NOMO-1 (cell line): Measurements from ENCODE around the gene MX1.

Experiments
- DNase-seq, 2 experiments: peaks; one replicate each; lab custom pipeline; 2025; ENCODE audit not compliant: unreplicated experiment in 2 of 2; lab: John Stamatoyannopoulos, UW

MX1 gene

DNA sequence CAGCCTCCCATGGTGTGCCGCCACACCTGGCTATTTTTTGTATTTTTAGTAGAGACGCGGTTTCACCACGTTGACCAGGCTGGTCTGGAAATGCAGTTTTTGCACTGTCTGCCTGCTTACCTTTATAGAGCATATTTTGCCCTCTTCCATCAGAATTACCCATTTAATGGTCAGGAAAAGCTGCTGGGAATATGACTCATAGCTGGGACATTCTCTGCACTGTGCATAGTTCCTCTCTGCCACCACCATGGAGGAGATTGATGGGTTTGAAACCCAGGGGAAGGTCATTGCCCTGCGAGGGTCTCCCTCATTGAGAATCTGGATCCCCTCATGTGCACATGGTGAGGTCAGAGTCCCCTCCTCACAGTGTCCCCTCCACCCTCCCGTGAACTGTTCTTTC lies 32.1 kb downstream of the MX1 start:
- no peak for DNase-seq

DNA sequence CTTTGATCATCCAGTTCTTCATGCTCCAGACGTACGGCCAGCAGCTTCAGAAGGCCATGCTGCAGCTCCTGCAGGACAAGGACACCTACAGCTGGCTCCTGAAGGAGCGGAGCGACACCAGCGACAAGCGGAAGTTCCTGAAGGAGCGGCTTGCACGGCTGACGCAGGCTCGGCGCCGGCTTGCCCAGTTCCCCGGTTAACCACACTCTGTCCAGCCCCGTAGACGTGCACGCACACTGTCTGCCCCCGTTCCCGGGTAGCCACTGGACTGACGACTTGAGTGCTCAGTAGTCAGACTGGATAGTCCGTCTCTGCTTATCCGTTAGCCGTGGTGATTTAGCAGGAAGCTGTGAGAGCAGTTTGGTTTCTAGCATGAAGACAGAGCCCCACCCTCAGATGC lies 32.5 kb downstream of the MX1 start:
- DNase-seq = no peak

DNA sequence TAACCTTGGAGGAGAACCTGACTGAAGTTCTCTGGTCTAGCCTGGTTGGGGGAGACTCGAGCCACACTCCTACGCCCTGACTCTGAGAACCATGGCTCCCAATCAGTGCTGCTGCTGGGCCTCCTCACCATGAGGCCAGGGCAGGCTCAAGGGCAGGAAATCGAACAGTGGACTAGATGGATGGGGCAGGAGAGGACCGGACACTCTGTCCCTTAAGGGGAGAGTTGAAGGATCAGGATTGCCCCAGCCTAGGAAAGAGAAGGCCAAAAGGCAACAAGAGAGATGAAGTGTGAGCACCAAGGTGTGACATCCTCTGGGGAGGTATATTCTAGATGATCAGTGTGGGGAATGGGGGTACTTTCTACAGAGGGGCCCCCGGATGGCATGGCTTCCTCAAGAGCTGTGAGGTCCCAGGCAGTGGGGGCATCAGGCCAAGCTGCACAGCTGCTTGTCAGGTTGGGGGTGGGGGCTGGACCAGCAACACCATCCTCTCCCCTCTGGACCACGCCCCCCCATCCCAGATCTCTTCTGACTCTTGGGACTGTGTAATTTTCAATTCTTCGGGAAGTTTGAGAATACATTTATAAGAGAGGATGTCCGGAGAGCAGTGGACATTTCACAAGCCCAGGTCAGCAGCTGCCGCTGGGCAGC lies 34.0 kb downstream of the MX1 start:
- DNase-seq = no peak

DNA sequence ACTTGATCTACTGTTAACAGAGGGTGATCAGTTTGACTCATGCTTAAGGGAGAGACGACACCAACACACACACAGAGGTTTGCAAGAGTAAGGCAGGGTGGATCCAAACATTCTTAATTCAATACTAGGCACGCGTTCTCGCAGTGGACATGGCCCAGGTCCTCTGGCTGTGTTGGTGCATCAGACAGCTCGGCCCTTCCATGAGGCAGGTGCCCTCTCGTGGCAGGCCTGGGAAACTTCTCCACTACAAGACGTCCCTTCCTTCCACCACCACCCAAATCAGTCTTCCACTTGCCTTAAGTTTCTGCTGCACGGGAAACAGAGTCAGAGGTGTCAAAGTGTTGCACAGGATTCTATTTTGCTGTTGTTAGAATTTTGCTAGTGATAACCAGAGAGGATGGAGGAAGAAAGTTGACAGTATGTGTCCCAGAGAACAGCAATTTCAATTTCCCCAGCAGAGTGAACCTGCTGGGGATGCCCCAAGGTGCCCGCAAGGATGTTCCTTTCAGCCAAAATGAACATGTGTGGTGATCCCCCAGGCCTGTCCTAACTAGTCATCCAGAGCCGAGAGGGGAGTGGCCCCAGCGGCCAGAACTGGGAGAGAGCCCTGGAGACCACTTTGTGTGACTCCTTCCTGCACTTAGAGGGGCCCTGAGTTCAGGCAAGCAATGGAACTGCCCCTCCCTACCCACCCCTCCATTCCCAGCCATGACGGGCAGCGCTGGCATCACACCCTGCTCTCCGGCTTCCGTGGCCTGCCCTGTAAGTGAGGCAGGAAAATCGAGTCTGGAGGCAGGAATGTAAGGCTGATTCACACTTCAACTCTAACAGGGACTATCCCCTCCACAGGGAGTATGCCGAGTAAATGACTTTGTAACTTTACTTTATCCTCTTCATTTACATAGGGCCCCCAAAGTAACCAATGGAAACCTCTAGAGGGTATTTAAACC lies 34.8 kb downstream of the MX1 start:
- peak; percentile 21 to 28 for DNase-seq

DNA sequence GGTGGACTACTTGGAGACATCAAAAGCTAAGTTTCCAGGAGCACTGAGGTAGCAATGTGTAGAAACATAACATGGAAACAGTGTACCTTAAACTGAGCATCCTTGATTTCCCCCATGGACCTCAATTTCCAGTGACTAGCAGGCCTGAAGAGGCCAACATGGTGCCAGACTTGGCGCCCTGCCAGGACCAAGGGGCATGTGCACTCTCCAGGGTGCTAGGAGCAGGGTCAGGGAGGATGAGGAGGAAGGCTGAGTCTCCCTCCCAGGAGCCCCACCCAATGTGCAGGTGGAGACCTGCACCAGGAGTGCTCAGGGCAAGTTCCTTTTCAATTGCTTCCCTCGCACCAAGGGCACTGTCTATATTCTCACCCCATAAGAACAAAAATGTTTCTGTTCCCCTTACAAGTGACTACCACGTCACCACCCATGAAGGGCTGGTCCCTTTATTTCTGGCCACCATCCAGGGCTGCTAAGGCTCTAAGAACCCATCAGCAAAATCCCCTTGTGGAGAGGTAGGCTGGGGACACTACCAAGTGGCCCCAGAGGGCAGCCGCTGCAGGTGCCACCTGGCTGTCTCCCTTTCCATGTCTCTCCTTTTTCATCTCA lies 39.2 kb downstream of the MX1 start:
- no peak for DNase-seq

DNA sequence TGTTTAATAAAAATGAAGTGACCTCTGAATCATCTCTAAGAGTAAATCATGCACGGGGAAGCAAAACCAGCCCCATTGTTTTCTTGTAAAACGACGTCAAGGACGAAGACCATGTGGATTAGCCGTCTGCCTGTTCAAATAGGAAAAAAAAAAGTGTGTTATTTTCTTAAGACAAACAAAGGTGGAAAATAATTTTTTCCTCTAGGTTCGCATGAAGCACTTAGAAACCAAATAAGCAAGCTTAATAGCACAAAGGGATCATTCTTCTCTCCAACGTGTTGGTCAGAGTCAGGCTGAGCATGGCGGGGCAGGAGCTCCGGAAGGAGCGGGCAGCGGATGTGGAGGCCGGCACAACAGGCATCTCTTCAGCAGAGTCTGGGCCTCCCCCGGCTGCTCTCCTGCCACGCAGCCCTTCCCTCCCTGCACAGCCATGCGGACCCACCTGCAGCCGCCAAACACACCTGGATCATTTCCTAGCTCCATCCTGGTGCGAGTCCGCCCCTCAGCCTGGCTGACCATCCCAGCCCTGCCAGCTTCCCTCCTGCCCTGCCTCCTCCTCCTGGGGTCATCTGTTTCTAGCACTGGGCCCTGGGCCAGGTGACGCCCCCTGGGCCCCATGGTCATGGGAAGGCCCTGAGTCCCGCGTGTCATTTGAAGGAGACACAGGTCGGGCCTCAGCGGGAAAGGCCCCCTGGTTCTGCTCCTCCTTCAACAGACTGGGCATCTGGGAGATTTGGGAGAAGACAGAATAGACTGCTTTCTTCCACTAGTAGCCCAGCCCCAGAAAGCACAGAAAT lies 40.2 kb downstream of the MX1 start:
- no peak for DNase-seq

DNA sequence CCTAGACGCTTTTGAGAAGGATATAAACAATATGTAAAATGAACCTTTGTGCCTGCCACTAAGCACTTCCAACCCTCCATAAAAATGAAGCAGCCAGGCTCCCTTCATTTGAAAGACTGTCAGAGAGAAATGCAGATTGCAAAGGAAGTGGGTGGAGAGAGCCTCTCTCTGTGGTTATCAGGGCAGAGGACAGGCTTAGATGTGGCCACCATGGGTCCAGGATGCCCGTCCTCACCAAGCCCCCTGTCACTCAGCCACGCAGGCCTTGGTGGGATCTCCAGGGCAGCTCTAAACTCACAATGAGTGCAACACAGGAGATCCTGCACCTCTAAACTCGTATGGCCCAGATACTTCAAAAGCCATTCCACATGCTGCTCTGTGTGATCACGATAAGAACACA lies 44.0 kb downstream of the MX1 start:
- DNase-seq = no peak

DNA sequence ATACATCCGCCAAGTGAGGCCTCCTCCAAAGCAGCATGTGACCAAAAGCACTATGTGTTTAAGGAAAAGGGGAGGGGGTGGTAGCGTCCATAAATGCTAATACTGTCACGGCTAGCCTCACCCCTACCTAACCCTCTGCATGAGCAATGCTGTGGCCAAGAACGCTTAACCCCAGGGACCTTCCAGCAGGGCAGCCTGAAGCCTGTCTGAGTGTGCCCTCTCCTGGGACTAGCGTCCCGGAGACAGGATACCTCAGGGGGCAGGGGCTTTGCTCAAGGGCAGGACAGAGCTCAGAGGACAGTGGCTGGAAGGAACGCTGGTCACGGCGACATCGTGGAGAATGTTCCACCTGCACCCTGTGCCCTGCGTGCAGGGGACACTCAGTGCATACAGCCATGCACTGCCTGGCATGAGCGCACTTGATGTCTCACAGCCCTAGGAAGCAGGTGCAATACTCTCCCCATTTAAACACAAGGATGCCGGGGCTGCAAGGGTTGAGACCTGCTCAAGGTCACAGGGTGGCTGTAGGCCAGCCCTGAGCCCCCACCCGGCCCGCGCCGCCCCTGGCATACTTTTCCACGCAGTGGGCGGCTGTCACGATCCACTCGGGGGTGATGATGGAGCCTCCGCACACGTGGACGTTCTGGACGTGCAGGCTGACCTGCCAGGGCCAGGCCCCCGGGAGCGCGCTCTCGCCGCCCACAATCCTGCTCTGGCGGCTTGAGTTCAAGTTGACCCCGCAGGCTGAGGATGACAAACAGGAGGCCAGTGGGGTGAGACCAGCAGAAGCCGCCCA lies 46.9 kb downstream of the MX1 start:
- DNase-seq = no peak

DNA sequence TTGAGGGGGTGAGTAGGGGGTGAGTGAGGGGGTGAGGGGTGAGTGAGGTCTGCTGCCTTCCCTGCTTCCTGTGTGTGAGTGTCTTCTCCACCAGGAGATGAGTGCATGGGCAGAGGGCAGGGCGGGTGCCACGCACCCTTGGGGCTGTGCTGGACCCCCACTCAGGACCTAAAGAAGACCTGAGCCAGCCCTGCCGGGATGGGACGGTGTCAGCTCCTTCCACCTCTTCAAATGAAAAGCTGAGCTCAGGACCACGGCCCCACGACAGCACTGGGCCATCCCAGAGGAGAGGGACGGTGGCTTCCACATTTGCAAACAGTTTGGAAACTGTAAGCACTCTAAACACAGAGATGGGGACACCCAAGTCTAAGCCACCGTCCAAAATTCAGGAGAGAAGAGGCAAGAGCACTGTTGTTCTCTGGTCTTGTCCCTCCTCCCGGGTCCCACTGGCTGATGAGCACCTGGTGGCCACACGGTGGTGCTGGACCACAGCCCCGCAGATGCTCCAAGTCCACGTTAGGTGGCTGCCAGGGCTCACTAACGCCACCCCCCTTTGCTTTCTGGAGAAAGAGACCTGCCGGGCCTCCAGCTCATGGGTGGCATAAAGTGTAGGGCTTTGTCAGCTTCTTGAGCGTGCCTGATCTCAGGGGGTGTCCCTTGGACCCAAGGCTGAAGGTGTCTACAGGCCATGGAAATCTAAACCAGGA lies 49.8 kb downstream of the MX1 start:
- DNase-seq = no peak

DNA sequence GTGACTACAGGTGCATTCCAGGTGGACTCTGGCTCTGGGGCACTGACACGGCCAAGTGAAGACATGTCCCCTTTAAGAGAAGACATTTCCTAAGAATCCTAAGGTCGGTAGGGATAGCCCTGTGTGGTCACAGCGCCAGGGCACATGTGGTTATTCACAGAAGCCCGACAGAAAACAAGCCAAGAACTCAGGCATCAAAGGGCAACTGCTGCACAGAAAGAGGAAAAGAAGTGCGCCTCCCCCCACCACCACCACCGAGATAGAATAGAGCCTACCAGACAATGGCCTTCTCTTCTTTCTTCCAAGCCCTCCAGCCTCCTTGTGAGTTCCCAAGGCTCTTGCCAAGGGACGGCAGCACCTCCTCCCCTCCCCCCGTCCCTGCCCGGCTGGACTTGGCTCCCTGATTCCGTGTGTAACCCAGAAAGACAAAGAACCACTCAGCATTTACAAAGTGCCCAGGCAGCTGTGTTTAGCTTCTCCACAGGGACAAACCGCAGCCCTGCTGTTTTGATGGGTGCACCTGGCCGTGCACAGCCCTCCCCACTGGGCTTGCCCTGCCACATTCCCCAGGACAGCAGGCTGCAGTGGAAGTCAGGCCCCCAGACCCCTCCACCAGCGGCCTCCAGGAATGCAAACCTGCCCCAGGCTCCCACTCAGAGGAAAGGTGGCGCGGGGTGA lies 51.7 kb downstream of the MX1 start:
- no peak for DNase-seq

DNA sequence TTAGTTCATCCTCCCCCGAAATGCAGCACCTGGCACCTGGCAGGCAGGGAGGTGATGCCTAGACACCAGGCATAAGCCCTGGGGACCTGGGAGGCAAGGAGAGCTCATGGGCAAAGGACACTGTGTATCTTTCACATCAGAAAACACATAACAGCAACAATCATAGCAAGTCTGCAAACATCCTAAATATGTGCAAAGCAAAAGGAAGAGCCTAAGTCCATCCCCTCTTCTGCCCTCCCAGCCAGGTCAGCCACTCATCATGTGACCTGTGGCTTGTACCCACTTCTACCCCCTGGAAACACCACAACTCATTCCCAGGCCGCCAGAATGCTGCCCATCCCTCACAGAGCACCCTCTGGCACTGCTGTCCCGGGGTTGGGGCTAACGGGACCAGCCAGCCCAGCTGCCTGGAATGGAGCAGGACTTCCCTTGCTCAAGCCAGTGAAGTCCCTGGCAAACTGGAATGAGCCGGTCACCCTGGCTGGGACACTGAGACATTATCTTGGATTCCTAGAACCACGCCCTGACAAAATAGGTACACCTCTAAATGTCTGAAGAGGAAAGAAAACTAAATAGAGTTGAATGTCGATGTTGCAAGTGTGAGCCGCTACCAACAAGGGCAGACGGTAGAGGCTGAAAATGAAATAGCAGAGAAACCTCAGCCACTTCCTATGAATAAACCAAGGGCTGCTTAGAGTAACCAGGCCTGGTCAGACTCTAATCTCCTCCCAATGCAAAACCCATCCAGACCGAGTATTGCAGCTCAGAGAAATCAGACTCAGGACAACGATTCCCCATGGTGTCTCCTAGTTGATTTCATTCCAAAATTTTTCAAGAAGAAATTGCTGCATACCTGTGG lies 52.5 kb downstream of the MX1 start:
- no peak for DNase-seq

DNA sequence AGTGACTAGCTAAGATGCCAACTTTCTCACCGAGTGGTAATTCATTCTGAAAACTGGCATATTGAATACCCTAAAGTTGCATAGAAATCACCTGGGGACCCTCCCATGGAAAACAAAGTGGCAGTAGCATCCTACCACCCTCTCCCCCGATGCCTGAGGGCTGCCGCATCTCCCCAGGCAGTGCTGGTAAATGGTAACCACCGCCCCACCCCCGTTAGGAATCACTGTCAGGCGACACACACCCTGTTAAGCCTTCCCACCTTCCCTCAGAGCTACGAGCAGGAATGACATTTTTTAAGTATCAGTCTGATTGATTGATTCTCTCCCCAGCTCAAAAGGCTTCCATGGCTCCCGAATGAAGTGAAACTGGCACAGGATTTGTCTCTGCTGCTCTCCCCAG lies 53.6 kb downstream of the MX1 start:
- no peak for DNase-seq

DNA sequence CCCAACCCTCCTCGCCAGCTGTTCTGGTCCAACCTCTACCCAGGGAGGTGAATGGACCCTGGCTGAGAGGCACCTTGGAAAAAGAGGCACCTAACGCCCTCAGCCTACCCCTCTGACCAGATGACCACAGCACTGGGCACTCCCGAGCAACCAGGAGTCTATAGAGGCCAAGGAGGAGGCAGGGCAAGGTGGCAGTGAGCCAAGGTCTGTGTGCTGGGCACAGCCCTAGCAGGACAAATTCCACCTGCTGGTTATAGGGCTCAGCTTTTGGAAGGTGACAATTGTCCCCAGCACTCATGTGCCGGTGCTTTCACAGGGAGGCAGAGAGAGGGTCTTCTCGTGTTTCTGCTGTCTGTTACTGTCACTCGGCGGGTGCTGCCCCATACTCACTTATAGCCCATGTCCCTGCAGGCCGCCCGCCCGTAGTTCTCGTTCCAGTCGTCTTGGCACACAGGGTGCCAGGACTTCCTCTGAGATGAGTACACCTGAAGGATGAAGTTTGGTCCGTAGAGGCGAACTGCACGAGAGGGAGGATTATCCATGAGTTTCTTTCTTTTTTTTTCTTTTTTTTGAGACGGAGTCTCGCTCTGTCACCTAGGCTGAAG lies 54.1 kb downstream of the MX1 start:
- no peak for DNase-seq

DNA sequence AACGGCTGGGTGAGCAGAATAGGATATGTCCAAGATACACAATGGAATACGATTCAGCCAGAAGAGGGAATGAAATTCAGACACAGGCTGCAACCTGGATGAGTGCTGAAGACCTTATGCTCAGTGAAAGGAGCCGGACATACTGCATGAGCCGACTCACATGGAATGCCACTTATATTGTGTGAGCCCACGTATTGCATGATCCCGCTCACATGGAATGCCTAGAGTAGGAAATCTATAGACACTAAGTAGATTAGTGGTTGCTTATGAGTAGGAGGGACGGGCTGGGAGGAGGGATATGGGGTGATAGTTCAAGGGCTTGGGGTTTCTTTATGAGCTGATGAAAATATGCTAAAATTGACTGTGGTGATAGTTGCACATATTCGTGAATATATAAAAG lies 55.2 kb downstream of the MX1 start:
- DNase-seq = no peak

DNA sequence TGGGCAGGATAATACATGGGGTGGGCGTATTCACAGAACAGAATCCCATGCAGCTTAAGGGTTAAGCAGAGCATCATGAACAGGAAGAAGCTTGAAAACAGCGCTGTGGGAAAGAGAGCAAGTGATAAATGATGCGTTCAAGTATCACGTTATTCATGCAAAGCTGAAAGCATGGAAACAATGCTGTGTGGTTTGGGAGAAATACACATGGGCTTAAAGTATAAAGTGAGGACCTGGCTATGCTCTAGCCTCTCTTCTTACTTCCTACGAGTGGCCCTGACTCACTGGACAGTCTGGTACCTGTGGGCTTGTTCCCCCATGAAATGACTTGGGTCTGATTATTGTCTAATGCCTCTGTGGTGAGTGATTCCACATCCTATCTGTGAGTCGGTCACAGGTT lies 56.3 kb downstream of the MX1 start:
- no peak for DNase-seq

DNA sequence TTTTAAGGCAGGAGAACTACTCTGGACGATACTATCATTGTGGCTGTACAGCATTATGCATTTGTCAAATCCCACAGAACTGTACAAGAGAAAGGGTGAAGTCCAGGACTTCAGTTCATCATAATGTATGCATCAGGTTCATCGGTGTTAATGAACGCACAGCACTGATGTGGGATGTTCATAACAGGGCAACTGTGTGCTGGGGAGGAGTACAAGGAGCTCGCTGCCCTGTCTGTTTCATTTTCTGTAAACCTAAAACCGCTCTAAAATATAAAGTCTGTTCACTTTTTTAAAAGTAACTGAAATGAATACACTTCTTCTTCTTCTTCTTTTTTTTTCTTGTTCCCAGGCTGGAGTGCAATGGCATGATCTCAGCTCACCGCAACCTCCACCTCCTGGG lies 56.9 kb downstream of the MX1 start:
- no peak for DNase-seq

DNA sequence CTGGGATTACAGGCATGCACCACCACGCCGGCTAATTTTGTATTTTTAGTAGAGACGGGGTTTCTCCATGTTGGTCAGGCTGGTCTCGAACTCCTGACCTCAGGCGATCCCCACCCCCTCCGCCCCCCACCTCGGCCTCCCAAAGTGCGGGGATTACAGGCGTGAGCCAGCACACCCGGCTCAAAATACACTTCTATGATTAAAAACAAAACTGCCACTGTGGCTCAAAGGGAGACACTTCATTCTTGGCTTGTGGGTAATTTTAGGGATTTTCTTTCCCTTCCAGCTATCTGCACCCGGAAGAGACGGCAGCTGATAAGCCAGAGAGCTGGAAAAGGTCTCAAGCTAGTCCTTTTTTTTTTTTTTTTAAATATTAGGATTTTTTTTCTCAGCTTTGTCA lies 57.4 kb downstream of the MX1 start:
- no peak for DNase-seq

DNA sequence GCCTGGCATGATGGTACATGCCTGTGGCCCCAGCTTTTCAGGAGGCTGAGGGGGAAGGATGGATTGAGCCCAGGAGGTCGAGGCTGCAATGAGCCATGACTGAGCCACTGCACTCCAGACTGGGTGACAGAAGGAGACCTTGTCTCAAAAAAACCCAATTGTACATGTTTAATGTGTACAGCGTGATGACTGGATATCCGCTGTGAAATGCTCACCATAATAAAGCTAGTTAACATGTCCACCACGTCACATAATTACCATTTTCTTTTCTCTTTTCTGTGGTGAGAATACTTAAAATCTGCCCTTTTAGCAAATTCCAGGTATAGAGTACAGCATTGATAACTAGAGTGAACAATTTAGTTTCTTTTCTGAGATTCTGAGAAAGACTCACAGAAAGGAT lies 57.9 kb downstream of the MX1 start:
- DNase-seq = no peak
